ENCODE measurements around the gene GPR137.

GRCh38 chr11:64244966-64245365 is 40.7 kb upstream of the GPR137 start:
- no peak for TF ChIP-seq CC2D1A (IDR thresholded peaks at IDR 0.05)
- TF ChIP-seq RHOXF2B (CRISPR knock-in tag; conservative IDR thresholded peaks at IDR 0.05), result no peak
- TF ChIP-seq GATAD2B (IDR thresholded peaks at IDR 0.05; ENCODE audit: borderline replicate concordance), result no peak
- TF ChIP-seq HDGF (IDR thresholded peaks at IDR 0.05), result no peak
- TF ChIP-seq GATAD2A (IDR thresholded peaks at IDR 0.05), result no peak
